Measurements from ENCODE around the gene ICE2.

ICE2 gene

GRCh38 chr15:60372756-60373155, 106.2 kb downstream of the ICE2 start:
- DNase-seq (ENCODE audit: low spot score) = no peak
- no peak for FAIRE-seq

DNA sequence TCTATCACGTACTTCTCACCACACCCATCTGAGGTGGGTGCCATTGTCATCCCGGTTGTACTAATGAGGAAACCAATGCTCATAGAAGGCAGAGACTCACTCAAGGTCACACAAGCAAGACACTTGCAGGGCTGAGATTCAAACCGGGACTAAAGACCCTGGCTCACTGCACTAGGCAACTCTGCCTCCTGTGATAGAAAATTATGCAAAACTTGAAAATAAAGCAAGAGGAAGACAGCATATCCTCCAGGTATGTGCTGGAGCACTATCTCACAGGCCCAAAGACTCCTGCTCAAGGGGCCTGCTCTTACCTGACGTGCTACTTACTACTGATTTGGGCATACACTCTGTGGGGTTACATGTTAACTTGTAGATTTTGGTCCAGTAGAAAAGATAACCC, 106.7 kb downstream of the ICE2 start:
- FAIRE-seq (no peak), DNase-seq (ENCODE audit: low spot score) (no peak)

DNA sequence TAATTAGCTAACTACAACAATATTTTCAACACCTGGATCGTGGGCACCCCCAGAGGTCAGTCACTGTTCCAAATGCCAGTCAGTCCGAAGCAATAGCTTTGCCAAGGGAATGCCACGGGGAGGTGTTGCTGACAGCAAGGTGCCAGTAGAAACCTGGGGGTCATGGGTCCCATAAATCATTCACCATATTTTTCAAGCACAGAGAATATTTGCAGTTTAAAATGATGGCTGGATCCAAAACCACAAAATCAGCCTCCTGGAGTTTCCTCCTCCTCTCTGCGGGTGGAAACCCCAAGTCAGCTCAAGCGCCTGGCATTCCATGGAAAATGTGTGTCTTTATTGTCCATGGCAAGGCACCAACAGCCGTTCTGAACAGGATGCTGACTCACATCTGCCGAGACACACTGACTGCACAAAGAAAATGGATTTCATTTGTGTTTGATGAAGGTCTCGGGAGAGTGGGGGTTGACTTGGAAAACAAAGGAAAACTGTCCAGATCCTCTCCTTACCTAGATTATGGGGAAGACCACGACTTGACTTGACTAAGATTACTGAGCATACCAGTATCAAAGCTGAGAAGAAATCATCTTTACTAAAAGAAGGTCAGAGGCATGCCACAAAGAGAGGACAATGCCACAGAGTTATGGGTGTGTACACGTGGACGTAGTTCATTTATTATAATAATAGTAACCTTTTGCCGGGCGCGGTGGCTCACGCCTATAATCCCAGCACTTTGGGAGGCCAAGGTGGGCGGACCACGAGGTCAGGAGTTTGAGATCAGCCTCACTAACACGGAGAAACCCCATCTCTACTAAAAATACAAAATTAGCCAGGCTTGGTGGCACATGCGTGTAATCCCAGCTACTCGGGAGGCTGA, 107.5 kb downstream of the ICE2 start:
- FAIRE-seq = peak; percentile 93
- DNase-seq (ENCODE audit: low spot score) = peak; percentile 94

DNA sequence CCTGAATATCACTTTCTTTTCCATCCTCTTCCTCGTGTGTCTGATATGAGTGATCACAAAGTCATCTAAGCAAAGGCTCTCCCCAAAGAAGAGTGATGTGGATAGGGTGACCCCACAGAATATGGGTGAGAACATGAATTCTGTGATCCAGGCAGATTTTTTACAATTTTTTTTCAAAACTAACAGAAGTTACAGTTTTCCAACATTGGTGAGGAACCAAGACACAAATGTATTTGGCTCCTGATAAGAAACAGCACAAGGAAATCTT, 108.1 kb downstream of the ICE2 start:
- FAIRE-seq (no peak), DNase-seq (ENCODE audit: low spot score) (no peak)

DNA sequence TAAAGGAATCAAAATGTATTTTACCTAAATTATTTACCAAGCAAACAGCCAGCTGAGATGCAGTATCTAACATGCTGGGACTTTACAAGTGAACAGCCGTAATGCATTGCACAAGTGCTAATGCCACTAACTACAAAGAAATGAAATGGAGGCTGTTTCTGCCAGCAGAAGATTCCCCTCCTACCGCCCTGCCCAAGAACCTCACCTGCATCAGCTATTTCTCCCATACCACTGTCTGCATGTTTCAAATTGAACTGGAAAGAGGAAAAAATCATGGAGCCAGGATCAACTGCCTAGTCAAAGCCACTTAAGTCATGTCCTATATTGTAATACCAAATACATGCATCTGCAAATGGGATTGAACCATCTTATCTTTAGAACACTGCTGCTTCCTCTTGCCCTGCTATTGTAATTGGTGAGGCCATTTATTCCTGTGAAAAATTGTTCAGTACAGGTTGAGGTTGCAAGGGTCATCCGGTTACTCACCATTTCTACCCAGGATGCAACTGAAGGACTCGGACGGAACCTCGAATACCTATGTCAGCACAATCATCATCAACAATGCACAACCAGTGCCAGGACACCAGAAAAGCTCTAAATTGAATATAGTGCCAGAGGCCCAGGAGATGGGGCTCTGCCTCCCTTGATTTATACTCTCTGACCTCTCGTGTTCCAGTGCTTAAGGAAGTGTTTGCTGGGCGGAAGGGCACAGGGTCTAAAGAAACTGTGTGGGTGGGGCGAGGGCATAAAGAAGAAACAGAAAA, 108.7 kb downstream of the ICE2 start:
- DNase-seq (ENCODE audit: low spot score) (no peak), FAIRE-seq (no peak)

DNA sequence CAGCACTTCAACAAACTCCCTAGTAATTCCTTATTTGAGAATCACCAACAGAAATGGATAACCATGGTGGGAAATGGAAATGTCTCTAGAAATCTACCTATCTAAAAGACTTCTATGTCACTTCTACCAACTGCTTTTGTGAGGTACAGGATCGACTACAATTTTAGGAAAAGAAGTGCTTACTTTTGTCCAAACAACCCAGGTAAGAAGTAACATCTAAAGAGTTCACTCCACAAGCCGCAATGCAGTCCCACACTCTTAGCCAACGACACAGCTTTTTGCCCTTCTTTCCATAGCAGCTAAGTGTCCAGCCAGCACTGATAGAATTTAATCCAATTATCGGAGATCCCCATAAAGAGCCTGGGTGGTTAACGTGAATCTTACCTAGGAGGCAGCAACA, 109.2 kb downstream of the ICE2 start:
- FAIRE-seq (no peak), DNase-seq (ENCODE audit: low spot score) (no peak)

All from urothelium cell line (cell line).